ENCODE results near the gene PFDN2. TPM values are rescaled to one million over a fixed set of nuclear protein-coding genes. Genes with fewer than 3 reads are reported as not detected.
A peak's percentile ranks its signal among the peaks of the same experiment; 100 is the strongest.

PFDN2 gene, protein sequence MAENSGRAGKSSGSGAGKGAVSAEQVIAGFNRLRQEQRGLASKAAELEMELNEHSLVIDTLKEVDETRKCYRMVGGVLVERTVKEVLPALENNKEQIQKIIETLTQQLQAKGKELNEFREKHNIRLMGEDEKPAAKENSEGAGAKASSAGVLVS
- 50.7 TPM for polyA plus RNA-seq (2013)

DNA sequence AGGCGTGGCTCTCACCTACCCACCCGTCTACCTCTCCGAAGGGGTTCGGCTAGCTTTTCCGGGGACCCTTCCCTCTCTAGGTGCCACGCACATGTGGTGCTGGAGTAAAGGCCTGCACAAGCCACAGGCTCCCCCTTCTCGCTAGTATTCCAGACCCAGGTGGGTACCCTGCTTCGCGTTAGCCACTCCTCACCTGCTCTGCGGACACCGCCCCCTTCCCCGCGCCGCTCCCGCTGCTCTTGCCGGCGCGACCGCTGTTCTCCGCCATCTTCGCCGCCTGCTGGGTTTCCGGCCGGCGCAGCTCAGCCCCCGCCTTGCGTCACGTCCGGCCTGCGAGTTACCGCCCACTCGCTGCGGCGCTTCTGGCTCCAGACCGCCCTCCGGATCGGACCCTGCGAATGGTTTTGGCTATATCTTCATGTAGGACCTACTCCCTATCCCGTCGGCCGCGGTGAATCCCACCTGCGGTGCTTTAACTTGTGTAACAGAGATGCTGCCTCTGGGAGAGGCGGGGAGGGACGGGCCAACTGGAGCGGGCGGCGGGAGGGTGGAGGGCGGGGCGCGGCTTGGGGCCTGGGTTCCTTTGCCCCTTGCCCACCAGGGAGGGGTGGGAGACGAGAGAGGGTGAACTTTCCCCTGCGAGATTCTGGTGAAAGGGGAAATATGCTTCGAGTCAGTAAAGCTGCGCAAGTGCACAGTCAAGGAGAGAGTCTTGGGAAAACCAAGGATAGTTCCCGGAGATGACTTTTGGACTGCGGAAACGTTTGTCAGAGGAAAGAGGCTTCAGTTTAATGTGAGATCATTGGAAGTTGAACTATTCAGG is at the start of gene PFDN2, which contains the start of gene NIT1:
Gene PFDN2, minus strand, starts transcription at position 279 of the 823 bp plus-strand sequence. Its CDS starts 11 bp downstream, at position 268.
Gene NIT1, plus strand, starts transcription at position 347 of the 823 bp plus-strand sequence. Its CDS starts 72 bp downstream, at position 419.
- CTCF ChIA-PET = interaction anchor here (0.9 to 2.7 kb wide), 11 partner anchors 9 to 97 kb away, joined by 3 to 16 read pairs (median 6); partner anchors contain the start of genes DEDD and F11R
- POLR2A ChIA-PET = interaction anchor here (0.6 to 1.2 kb wide), 3 partner anchors 15 to 23 kb away, joined by 4 to 7 read pairs (median 6); partner anchors contain the start of genes DEDD and KLHDC9
- H3K4me3 ChIP-seq (ENCODE audit: control insufficient read depth in 1 of 7, extremely low read depth in 1 of 7, insufficient read depth in 4 of 7, low read depth in 2 of 7, low read length in 6 of 7) = peak within 1 kb of the TSS; percentile 66 to 100 (median 97)
- peaks cover 7 to 36% (median 24%) of the 10 kb centered on the region in 4 experiments for H3K36me3 ChIP-seq (ENCODE audit: control insufficient read depth in 4 of 4, insufficient read depth in 4 of 4, low read length in 3 of 4)
- H3K9me3 ChIP-seq (ENCODE audit: control extremely low read depth in 1 of 5, control insufficient read depth in 4 of 5, insufficient read depth in 2 of 5, low read depth in 1 of 5, low read length in 4 of 5) = no peaks in the 10 kb centered on the region
- DNase-seq = peak; percentile 85 to 93 (median 88)
- WGBS (ENCODE audit: insufficient coverage) = 0% methylated on average over 55 of the region's 58 CpGs
- H3K4me1 ChIP-seq (ENCODE audit: control extremely low read depth in 1 of 4, control insufficient read depth in 4 of 4, insufficient read depth in 4 of 4, low read length in 3 of 4) = peaks cover 33 to 78% (median 60%) of the 10 kb centered on the region in 4 experiments
- H3K27me3 ChIP-seq (replicated peaks in 2 of 5; ENCODE audit: control insufficient read depth in 4 of 5, insufficient read depth in 5 of 5, low read length in 4 of 5) = no peaks in the 10 kb centered on the region
- peak within 1 kb of the TSS; percentile 78 to 93 for H3K27ac ChIP-seq (ENCODE audit: insufficient read depth in 1 of 2, low read depth in 1 of 2, low read length in 2 of 2, poor library complexity in 1 of 2, severe bottlenecking in 2 of 2)

DNA sequence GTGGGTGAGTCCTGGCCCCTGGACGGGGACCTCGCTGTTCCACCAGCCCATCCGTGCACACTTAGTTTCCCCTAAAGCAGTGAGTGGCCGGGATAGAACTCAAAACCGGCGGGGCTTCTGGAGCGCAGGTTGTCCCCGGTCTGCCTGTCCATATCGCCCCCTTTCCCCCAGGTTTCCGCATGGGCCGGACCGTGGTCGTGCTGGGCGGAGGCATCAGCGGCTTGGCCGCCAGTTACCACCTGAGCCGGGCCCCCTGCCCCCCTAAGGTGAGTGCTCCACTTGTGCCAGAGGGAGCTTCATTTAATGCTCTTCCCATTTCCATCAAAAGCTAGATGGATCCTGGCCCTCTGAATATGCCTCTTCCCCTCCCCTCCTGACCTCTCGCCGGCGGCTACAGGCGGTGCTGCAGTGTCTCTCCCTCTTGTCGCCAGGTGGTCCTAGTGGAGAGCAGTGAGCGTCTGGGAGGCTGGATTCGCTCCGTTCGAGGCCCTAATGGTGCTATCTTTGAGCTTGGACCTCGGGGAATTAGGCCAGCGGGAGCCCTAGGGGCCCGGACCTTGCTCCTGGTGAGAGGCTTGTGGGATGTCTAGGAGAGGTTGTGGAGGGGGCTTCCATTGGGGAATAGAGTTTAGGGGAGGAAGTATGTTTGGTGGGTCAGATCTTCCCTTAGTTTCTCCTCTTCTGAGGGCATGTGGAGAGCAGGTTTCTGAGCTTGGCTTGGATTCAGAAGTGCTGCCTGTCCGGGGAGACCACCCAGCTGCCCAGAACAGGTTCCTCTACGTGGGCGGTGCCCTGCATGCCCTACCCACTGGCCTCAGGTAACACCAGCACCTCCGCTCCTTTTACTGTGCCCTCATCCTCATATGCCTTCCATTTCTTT is 49.1 kb upstream of the PFDN2 start:
- POLR2A ChIA-PET = interaction anchor here (0.6 to 1.8 kb wide), 3 partner anchors 10 to 19 kb away, joined by 3 to 12 read pairs (median 6); partner anchors contain the start of genes B4GALT3 and UFC1
- WGBS (ENCODE audit: insufficient coverage) = 10% methylated on average over 27 of the region's 33 CpGs

DNA sequence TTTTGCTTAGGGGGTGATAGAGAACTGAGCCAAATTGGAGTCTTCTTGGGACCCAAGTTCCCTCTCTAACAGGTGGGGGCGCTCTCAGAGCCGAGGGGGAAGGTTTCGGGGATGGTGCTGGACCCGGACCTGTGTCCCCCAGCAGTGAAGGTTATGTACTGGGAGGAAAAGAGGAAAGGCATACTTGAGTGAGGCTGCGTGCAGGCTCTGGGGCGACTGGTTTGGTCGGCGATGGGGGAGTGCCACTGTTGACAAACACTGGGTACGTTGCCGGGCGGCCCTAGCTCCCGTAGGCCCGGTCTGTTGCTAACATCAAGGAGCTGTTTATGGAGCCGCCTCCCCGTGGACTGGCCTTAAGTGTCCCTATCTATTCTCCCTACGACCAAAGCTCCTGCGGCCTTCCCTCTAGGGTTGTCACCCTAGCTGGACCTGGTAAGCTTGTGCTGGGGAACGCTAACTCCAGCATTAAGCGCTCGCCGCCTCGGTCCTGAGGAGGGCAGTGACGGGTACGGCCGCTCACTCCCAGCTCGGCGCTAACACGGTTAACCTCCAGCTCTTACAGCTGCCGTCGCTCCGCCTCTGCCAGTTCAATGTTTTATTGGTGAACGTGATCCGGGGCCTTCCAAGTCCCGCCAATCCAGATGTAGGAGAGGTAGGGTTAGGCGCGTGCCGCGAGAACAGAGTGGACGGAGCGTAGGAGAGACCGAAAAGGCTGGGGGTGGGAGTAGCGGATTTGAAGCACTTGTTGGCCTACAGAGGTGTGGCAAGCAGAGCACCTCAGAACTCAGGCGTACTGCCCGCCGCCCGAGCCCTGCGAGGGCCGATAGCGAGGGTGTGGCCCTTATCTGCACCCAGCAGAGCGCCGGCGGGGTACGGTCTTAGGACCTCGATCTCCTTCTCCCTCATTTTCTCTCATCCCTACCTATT is 48.2 kb upstream of the PFDN2 start, which contains the start of gene PPOX:
Gene PPOX, plus strand, starts transcription at position 685 of the 927 bp plus-strand sequence. CDS start 422 bp downstream, outside the sequence.
- CTCF ChIA-PET = interaction anchor here (0.6 to 6.1 kb wide), 31 partner anchors 8 to 216 kb away, joined by 3 to 45 read pairs (median 4); partner anchors contain the start of genes ADAMTS4, B4GALT3, CFAP126 and KLHDC9
- POLR2A ChIA-PET = interaction anchor here (1.1 to 1.8 kb wide), 3 partner anchors 11 to 33 kb away, joined by 3 to 12 read pairs (median 6); partner anchors contain the start of genes B4GALT3, DEDD and UFC1
- peak; percentile 97 to 99 (median 99) for DNase-seq
- Histone ChIP-seq H3K9me3 (ENCODE audit: control extremely low read depth in 1 of 5, control insufficient read depth in 4 of 5, insufficient read depth in 2 of 5, low read depth in 1 of 5, low read length in 4 of 5) (no peaks in the 10 kb centered on the region), H3K27me3 (replicated peaks in 2 of 5; ENCODE audit: control insufficient read depth in 4 of 5, insufficient read depth in 5 of 5, low read length in 4 of 5) (no peaks in the 10 kb centered on the region), H3K27ac (ENCODE audit: insufficient read depth in 1 of 2, low read depth in 1 of 2, low read length in 2 of 2, poor library complexity in 1 of 2, severe bottlenecking in 2 of 2) (peak within 1 kb of the TSS; percentile 97 to 98), H3K4me1 (ENCODE audit: control extremely low read depth in 1 of 4, control insufficient read depth in 4 of 4, insufficient read depth in 4 of 4, low read length in 3 of 4) (peaks cover 3 to 29% (median 24%) of the 10 kb centered on the region in 4 experiments), H3K36me3 (ENCODE audit: control insufficient read depth in 4 of 4, insufficient read depth in 4 of 4, low read length in 3 of 4) (peaks cover 10 to 57% (median 41%) of the 10 kb centered on the region in 4 experiments), H3K4me3 (ENCODE audit: control insufficient read depth in 1 of 7, extremely low read depth in 1 of 7, insufficient read depth in 4 of 7, low read depth in 2 of 7, low read length in 6 of 7) (peak within 1 kb of the TSS; percentile 53 to 91 (median 77))
- WGBS (ENCODE audit: insufficient coverage) = 0% methylated on average over 32 of the region's 54 CpGs

More for the DNA sequence above, 49.1 kb upstream of the PFDN2 start:
- Histone ChIP-seq H3K27me3 (replicated peaks in 2 of 5; ENCODE audit: control insufficient read depth in 4 of 5, insufficient read depth in 5 of 5, low read length in 4 of 5) (no peaks in the 10 kb centered on the region), H3K4me1 (ENCODE audit: control extremely low read depth in 1 of 4, control insufficient read depth in 4 of 4, insufficient read depth in 4 of 4, low read length in 3 of 4) (peaks cover 3 to 26% (median 23%) of the 10 kb centered on the region in 4 experiments), H3K9me3 (ENCODE audit: control extremely low read depth in 1 of 5, control insufficient read depth in 4 of 5, insufficient read depth in 2 of 5, low read depth in 1 of 5, low read length in 4 of 5) (no peaks in the 10 kb centered on the region), H3K27ac (ENCODE audit: insufficient read depth in 1 of 2, low read depth in 1 of 2, low read length in 2 of 2, poor library complexity in 1 of 2, severe bottlenecking in 2 of 2) (peak overlapping the region; percentile 97 to 98), H3K36me3 (ENCODE audit: control insufficient read depth in 4 of 4, insufficient read depth in 4 of 4, low read length in 3 of 4) (peaks cover 10 to 58% (median 48%) of the 10 kb centered on the region in 4 experiments), H3K4me3 (ENCODE audit: control insufficient read depth in 1 of 7, extremely low read depth in 1 of 7, insufficient read depth in 4 of 7, low read depth in 2 of 7, low read length in 6 of 7) (peak overlapping the region; percentile 53 to 91 (median 77))
- peak in 2 of 3 donors; percentile 27 to 50 for DNase-seq
- CTCF ChIA-PET = interaction anchor here (0.6 to 6.1 kb wide), 17 partner anchors 9 to 207 kb away, joined by 3 to 45 read pairs (median 5); partner anchors contain the start of genes B4GALT3, KLHDC9, NDUFS2 and UFC1

DNA sequence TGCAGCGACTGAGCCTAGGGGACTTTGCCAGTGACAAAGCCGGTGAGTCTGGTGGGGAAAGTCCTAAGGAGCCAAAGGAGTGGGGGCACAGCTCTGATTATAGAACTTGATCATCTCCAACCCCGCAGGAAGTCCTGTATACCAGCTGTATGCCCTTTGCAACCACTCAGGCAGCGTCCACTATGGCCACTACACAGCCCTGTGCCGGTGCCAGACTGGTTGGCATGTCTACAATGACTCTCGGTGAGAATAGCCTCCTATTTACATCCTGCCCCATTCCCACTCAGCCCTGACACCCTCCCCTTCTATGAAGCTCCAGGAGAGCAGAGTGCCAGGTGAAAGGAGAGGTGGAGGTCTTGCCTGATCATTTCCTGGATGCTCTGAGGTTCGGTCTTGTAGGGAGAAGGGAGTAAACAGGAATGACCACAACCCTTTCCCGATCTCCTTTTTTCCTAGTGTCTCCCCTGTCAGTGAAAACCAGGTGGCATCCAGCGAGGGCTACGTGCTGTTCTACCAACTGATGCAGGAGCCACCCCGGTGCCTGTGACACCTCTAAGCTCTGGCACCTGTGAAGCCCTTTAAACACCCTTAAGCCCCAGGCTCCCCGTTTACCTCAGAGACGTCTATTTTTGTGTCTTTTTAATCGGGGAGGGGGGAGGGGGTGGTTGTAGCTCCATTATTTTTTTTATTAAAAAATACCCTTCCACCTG is 47.2 kb upstream of the PFDN2 start:
- 100% methylated on average over 10 of the region's 14 CpGs for WGBS (ENCODE audit: insufficient coverage)

DNA sequence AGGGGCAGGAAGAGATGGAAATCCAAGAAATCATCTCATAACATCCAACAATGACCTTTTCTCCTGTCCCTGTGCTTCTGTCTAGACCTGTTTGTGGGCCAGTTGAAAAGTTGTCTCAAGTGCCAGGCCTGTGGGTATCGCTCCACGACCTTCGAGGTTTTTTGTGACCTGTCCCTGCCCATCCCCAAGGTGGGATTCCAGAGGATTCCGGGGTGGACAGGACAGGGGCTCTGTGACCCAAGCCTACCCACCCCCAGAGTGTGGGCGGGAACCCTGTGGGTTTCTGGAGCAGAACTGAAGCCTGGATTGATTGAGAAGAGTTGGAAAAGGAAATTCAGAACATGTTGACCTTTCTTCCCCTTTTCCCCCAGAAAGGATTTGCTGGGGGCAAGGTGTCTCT is 46.0 kb upstream of the PFDN2 start:
- no peaks in the 10 kb centered on the region for H3K9me3 ChIP-seq (ENCODE audit: control extremely low read depth in 1 of 5, control insufficient read depth in 4 of 5, insufficient read depth in 2 of 5, low read depth in 1 of 5, low read length in 4 of 5)
- peaks cover 0 to 52% (median 22%) of the 10 kb centered on the region in 4 experiments for H3K36me3 ChIP-seq (ENCODE audit: control insufficient read depth in 4 of 4, insufficient read depth in 4 of 4, low read length in 3 of 4)
- 100% methylated on average over 4 of the region's 5 CpGs for WGBS (ENCODE audit: insufficient coverage)
- no peak overlapping the region for H3K4me3 ChIP-seq (ENCODE audit: control insufficient read depth in 1 of 7, extremely low read depth in 1 of 7, insufficient read depth in 4 of 7, low read depth in 2 of 7, low read length in 6 of 7)
- peak overlapping the region in 1 of 2 experiments; percentile 98 for H3K27ac ChIP-seq (ENCODE audit: insufficient read depth in 1 of 2, low read depth in 1 of 2, low read length in 2 of 2, poor library complexity in 1 of 2, severe bottlenecking in 2 of 2)
- POLR2A ChIA-PET = no interaction called here
- no peak for DNase-seq
- CTCF ChIA-PET = interaction anchor here (2.2 to 6.1 kb wide), 3 partner anchors 9 to 14 kb away, joined by 10 to 45 read pairs (median 12); partner anchors contain the start of genes B4GALT3 and UFC1
- no peaks in the 10 kb centered on the region for H3K27me3 ChIP-seq (replicated peaks in 2 of 5; ENCODE audit: control insufficient read depth in 4 of 5, insufficient read depth in 5 of 5, low read length in 4 of 5)
- peaks cover 3 to 44% (median 39%) of the 10 kb centered on the region in 4 experiments for H3K4me1 ChIP-seq (ENCODE audit: control extremely low read depth in 1 of 4, control insufficient read depth in 4 of 4, insufficient read depth in 4 of 4, low read length in 3 of 4)

More for the DNA sequence above, 47.2 kb upstream of the PFDN2 start:
- H3K9me3 ChIP-seq (ENCODE audit: control extremely low read depth in 1 of 5, control insufficient read depth in 4 of 5, insufficient read depth in 2 of 5, low read depth in 1 of 5, low read length in 4 of 5) = no peaks in the 10 kb centered on the region
- H3K4me1 ChIP-seq (ENCODE audit: control extremely low read depth in 1 of 4, control insufficient read depth in 4 of 4, insufficient read depth in 4 of 4, low read length in 3 of 4) = peaks cover 3 to 37% (median 31%) of the 10 kb centered on the region in 4 experiments
- H3K36me3 ChIP-seq (ENCODE audit: control insufficient read depth in 4 of 4, insufficient read depth in 4 of 4, low read length in 3 of 4) = peaks cover 5 to 56% (median 33%) of the 10 kb centered on the region in 4 experiments
- CTCF ChIA-PET = interaction anchor here (0.8 to 6.1 kb wide), 19 partner anchors 7 to 217 kb away, joined by 3 to 45 read pairs (median 6); partner anchors contain the start of genes ADAMTS4, B4GALT3, CFAP126 and KLHDC9
- POLR2A ChIA-PET = interaction anchor here (0.6 to 1.8 kb wide), 4 partner anchors 12 to 144 kb away, joined by 3 to 12 read pairs (median 4); partner anchors contain the start of genes B4GALT3, DEDD, F11R and UFC1
- peak overlapping the region; percentile 97 to 98 for H3K27ac ChIP-seq (ENCODE audit: insufficient read depth in 1 of 2, low read depth in 1 of 2, low read length in 2 of 2, poor library complexity in 1 of 2, severe bottlenecking in 2 of 2)
- no peak for DNase-seq
- H3K4me3 ChIP-seq (ENCODE audit: control insufficient read depth in 1 of 7, extremely low read depth in 1 of 7, insufficient read depth in 4 of 7, low read depth in 2 of 7, low read length in 6 of 7) = peak overlapping the region in 5 of 7 experiments; percentile 74 to 91 (median 77)
- H3K27me3 ChIP-seq (replicated peaks in 2 of 5; ENCODE audit: control insufficient read depth in 4 of 5, insufficient read depth in 5 of 5, low read length in 4 of 5) = no peaks in the 10 kb centered on the region
